ENCODE measurements around the gene SHF. TPM values are rescaled to one million over a fixed set of nuclear protein-coding genes. Genes with fewer than 3 reads are reported as not detected.

The SHF gene
- total RNA-seq, 2 donors from 2014 or later, result 15.1 to 18.7 TPM

- Histone ChIP-seq H3K27ac (no peak overlapping the region), H3K4me1 (ENCODE audit: control insufficient read depth in 1 of 2, low read depth in 2 of 2) (no peaks in the 10 kb centered on the region), H3K27me3 (replicated peaks; ENCODE audit: insufficient read depth) (no peaks in the 10 kb centered on the region), H3K9me3 (no peaks in the 10 kb centered on the region), H3K4me3 (no peak overlapping the region), H3K36me3 (no peaks in the 10 kb centered on the region)
- DNase-seq (ENCODE audit: low spot score) (no peak), ATAC-seq (ENCODE audit: insufficient number of reproducible peaks, low FRiP score, low read depth) (no peak)
- TF ChIP-seq, protein P1, sequence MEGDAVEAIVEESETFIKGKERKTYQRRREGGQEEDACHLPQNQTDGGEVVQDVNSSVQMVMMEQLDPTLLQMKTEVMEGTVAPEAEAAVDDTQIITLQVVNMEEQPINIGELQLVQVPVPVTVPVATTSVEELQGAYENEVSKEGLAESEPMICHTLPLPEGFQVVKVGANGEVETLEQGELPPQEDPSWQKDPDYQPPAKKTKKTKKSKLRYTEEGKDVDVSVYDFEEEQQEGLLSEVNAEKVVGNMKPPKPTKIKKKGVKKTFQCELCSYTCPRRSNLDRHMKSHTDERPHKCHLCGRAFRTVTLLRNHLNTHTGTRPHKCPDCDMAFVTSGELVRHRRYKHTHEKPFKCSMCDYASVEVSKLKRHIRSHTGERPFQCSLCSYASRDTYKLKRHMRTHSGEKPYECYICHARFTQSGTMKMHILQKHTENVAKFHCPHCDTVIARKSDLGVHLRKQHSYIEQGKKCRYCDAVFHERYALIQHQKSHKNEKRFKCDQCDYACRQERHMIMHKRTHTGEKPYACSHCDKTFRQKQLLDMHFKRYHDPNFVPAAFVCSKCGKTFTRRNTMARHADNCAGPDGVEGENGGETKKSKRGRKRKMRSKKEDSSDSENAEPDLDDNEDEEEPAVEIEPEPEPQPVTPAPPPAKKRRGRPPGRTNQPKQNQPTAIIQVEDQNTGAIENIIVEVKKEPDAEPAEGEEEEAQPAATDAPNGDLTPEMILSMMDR (IDR thresholded peaks at IDR 0.05), result no peak
These were observed 42.6 kb upstream of the SHF start for GRCh38 chr15:45230245-45230965.

DNA sequence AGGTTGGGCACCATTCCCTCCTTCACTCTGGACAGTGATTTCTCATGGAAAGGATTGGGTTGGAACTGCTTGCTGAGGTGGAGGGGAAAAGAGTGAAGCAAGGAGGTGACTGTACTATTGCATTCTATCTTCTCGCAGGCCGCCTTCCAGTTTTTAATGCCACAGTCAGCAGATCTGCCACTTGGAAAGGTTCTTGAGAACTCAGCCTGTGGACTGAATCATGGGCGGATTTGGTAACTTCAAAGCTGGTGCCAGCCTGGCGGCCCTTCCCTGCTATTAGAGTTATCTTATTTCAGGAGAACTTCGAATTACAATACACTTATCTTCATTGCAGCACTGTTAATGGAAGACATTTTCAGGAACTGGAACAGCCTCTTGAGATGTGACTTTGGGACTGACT, 41.2 kb upstream of the SHF start:
- H3K9me3 ChIP-seq, result no peaks in the 10 kb centered on the region
- ATAC-seq (ENCODE audit: insufficient number of reproducible peaks, low FRiP score, low read depth) (no peak), DNase-seq (ENCODE audit: low spot score) (no peak)
- H3K27ac ChIP-seq, result no peak overlapping the region
- no peak overlapping the region for H3K4me3 ChIP-seq
- no peaks in the 10 kb centered on the region for H3K27me3 ChIP-seq (replicated peaks; ENCODE audit: insufficient read depth)
- no peaks in the 10 kb centered on the region for H3K4me1 ChIP-seq (ENCODE audit: control insufficient read depth in 1 of 2, low read depth in 2 of 2)
- no peaks in the 10 kb centered on the region for H3K36me3 ChIP-seq
- TF ChIP-seq, protein P1 (IDR thresholded peaks at IDR 0.05), result no peak

- Histone ChIP-seq H3K27me3 (replicated peaks; ENCODE audit: insufficient read depth) (no peaks in the 10 kb centered on the region), H3K27ac (no peak overlapping the region), H3K4me3 (no peak overlapping the region), H3K9me3 (no peaks in the 10 kb centered on the region), H3K4me1 (ENCODE audit: control insufficient read depth in 1 of 2, low read depth in 2 of 2) (no peaks in the 10 kb centered on the region), H3K36me3 (no peaks in the 10 kb centered on the region)
- DNase-seq (ENCODE audit: low spot score) (no peak), ATAC-seq (ENCODE audit: insufficient number of reproducible peaks, low FRiP score, low read depth) (no peak)
- TF ChIP-seq, protein P1 (IDR thresholded peaks at IDR 0.05), result no peak
These were observed 37.9 kb upstream of the SHF start for GRCh38 chr15:45225506-45226273.

DNA sequence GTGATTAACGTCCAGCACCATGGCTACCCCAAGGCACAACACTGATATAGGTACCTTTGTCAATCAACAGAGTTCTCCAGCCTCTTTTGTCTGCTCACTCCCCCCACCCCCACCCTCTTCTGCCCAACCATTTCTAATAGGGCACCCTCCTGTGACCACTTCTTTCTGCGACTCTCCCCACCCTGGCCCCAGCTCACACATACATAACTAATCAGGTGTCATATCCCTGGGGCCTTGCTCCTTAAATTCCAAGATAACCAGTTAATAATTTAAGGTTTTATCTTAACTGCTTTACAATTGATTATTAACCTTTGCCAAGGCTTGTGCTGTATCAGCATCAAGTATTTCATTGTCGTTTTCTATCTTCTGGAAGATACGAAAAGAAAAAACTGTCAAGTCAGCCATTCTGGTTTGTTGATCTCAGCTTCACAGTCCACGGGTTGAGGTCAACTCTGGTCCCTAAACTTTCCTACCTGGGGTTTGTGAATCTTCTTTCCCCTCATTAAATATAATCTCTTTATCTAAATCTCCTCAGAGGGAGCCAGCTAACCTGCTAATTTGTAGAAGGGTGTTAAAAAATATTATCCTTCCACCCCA, 37.0 kb upstream of the SHF start:
- H3K27me3 ChIP-seq (replicated peaks; ENCODE audit: insufficient read depth), result no peaks in the 10 kb centered on the region
- ATAC-seq (ENCODE audit: insufficient number of reproducible peaks, low FRiP score, low read depth), result no peak
- TF ChIP-seq, protein P1 (IDR thresholded peaks at IDR 0.05), result no peak
- H3K4me1 ChIP-seq (ENCODE audit: control insufficient read depth in 1 of 2, low read depth in 2 of 2), result no peaks in the 10 kb centered on the region
- no peaks in the 10 kb centered on the region for H3K36me3 ChIP-seq
- H3K4me3 ChIP-seq, result no peak overlapping the region
- H3K27ac ChIP-seq, result no peak overlapping the region
- no peaks in the 10 kb centered on the region for H3K9me3 ChIP-seq
- no peak for DNase-seq (ENCODE audit: low spot score)

GRCh38 chr15:45221967-45222366, 34.2 kb upstream of the SHF start:
- TF ChIP-seq, protein P1 (IDR thresholded peaks at IDR 0.05), result no peak

More at GRCh38 chr15:45221967-45222366, 34.2 kb upstream of the SHF start:
- no peaks in the 10 kb centered on the region for H3K27me3 ChIP-seq (replicated peaks; ENCODE audit: insufficient read depth)
- DNase-seq (ENCODE audit: low spot score), result no peak
- no peaks in the 10 kb centered on the region for H3K36me3 ChIP-seq
- H3K27ac ChIP-seq, result no peak overlapping the region
- H3K4me3 ChIP-seq, result no peak overlapping the region
- H3K4me1 ChIP-seq (ENCODE audit: control insufficient read depth in 1 of 2, low read depth in 2 of 2), result no peaks in the 10 kb centered on the region
- H3K9me3 ChIP-seq, result no peaks in the 10 kb centered on the region
- ATAC-seq (ENCODE audit: insufficient number of reproducible peaks, low FRiP score, low read depth), result no peak

Measured in thoracic aorta (tissue), 2 donors.